ENCODE data around the gene PRELID3B.
"Not testable (repeated sequence)": the region's sequence is repeated elsewhere in the genome, so short reads cannot be mapped to it uniquely, and the experiment has no call there.

PRELID3B gene

DNA sequence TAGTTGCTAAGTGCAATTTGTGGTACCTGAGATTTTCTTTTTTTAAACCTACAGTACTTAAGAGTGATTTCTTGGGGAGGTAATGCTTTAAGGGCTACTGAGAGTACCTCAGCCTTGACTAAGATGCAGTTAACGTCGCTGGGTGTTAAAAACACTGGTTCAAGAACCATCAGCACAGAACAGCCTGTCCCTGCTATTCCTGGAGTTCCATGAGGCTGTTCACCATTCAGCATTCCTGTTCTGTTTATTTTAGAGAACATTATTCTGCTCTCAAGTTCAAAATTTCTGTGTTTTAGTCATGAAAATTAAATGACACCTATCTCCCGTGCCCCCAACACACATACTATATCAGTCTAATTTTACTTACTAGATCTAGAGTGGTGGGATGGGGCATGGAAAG lies 1.7 kb upstream of the PRELID3B start:
- Histone ChIP-seq H2AFZ (ENCODE audit: low read length) (no peak overlapping the region), H3K4me2 (ENCODE audit: low read length) (no peak overlapping the region), H3K27ac (ENCODE audit: low read depth, low read length, poor library complexity, severe bottlenecking) (no peak overlapping the region)

DNA sequence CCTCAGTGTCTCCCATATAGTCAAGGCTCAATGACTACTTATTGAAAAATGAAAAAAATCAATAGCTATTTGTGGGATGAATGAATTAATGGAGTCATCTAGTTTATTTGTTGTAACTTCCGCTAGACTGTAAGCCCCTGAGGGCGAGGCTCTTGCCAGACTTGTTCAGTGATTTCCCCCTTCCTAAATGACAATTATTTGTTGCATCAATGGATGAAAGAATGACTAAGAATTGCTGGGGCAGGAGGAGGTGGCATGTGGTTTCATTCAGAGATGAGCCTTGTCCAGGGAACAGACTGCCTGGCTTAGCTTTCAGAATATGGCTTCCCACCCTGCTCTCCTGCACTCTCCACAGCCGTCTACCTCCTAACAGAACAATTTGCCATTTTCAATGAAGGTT lies 1.1 kb upstream of the PRELID3B start:
- Histone ChIP-seq H3K9me3 (ENCODE audit: low read length) (no peaks in the 10 kb centered on the region), H3K27me3 (ENCODE audit: insufficient read depth, low read length) (no peaks in the 10 kb centered on the region), H3K4me1 (ENCODE audit: insufficient read depth, low read length, severe bottlenecking) (peaks cover 47% of the 10 kb centered on the region), H3K79me2 (ENCODE audit: insufficient read depth, low read length) (peaks cover 37% of the 10 kb centered on the region), H3K9ac (ENCODE audit: low read length) (peak overlapping the region; percentile 87), H2AFZ (ENCODE audit: low read length) (no peak overlapping the region), H3K27ac (ENCODE audit: low read depth, low read length, poor library complexity, severe bottlenecking) (no peak overlapping the region), H4K20me1 (ENCODE audit: insufficient read depth, low read length) (no peaks in the 10 kb centered on the region), H3K9me2 (ENCODE audit: low read depth, low read length) (no peaks in the 10 kb centered on the region), H3K4me2 (ENCODE audit: low read length) (peak overlapping the region; percentile 96), H3K4me3 (ENCODE audit: low read depth, low read length, poor library complexity, severe bottlenecking) (peak overlapping the region; percentile 86), H3F3A (ENCODE audit: insufficient read depth, low read length) (no peaks in the 10 kb centered on the region), H3K36me3 (ENCODE audit: insufficient read depth, low read length) (peaks cover 22% of the 10 kb centered on the region)
- TF ChIP-seq, protein P1, sequence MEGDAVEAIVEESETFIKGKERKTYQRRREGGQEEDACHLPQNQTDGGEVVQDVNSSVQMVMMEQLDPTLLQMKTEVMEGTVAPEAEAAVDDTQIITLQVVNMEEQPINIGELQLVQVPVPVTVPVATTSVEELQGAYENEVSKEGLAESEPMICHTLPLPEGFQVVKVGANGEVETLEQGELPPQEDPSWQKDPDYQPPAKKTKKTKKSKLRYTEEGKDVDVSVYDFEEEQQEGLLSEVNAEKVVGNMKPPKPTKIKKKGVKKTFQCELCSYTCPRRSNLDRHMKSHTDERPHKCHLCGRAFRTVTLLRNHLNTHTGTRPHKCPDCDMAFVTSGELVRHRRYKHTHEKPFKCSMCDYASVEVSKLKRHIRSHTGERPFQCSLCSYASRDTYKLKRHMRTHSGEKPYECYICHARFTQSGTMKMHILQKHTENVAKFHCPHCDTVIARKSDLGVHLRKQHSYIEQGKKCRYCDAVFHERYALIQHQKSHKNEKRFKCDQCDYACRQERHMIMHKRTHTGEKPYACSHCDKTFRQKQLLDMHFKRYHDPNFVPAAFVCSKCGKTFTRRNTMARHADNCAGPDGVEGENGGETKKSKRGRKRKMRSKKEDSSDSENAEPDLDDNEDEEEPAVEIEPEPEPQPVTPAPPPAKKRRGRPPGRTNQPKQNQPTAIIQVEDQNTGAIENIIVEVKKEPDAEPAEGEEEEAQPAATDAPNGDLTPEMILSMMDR (IDR thresholded peaks at IDR 0.05; ENCODE audit: low read length), result no peak
- no peak for TF ChIP-seq EZH2 (IDR thresholded peaks at IDR 0.05; ENCODE audit: borderline replicate concordance, low read length)

More for the DNA sequence above, 1.7 kb upstream of the PRELID3B start:
- no peaks in the 10 kb centered on the region for H3K27me3 ChIP-seq (ENCODE audit: insufficient read depth, low read length)
- no peaks in the 10 kb centered on the region for H3F3A ChIP-seq (ENCODE audit: insufficient read depth, low read length)
- H4K20me1 ChIP-seq (ENCODE audit: insufficient read depth, low read length), result no peaks in the 10 kb centered on the region
- TF ChIP-seq, protein P1 (IDR thresholded peaks at IDR 0.05; ENCODE audit: low read length), result no peak
- TF ChIP-seq EZH2 (IDR thresholded peaks at IDR 0.05; ENCODE audit: borderline replicate concordance, low read length), result no peak
- peaks cover 18% of the 10 kb centered on the region for H3K36me3 ChIP-seq (ENCODE audit: insufficient read depth, low read length)
- H3K9me3 ChIP-seq (ENCODE audit: low read length), result no peaks in the 10 kb centered on the region
- no peak overlapping the region for H3K9ac ChIP-seq (ENCODE audit: low read length)
- H3K4me3 ChIP-seq (ENCODE audit: low read depth, low read length, poor library complexity, severe bottlenecking), result no peak overlapping the region
- H3K9me2 ChIP-seq (ENCODE audit: low read depth, low read length), result no peaks in the 10 kb centered on the region
- H3K79me2 ChIP-seq (ENCODE audit: insufficient read depth, low read length), result peaks cover 31% of the 10 kb centered on the region
- peaks cover 41% of the 10 kb centered on the region for H3K4me1 ChIP-seq (ENCODE audit: insufficient read depth, low read length, severe bottlenecking)

DNA sequence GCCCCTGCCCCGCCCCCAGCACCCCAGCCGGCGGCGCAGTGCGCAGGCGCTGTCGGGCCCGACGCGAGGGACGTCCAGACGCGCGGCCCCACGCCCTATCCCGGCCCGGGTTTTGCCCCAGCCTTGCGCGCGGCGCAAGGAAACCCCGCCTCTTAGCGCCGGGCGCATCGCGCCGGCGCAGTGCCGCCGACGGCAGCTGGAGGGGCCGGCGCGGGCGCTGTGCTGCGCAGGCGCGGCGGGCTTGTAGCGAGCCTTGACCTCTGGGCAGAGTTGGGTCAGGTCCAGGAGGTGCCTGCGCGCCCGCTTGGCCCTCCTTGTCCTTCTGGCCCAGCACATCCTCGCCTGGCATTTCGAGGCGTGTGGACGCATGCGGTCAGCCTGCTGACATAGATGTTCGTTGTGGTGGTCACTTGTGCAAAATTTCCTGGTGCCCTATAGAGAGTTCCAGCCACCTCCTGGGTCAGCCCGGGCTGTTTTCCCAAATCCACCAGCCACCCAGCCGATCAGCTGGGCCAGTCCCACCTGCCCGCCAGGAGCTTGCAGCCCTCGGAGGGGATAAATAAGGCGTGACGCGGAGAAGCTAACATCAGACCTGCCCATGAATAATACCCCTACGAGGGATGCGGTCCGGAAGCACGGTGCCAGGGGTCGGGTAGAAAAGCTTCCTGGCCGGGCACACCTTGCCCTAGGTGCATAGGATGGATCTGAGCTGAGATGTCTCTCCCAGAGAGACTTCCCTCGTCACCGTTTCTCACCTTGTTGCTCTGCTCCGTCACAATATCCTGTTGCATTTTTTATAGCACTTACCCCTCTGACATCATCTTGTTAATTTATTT lies 428 bp upstream of the PRELID3B start:
- Histone ChIP-seq H3K27ac (ENCODE audit: low read depth, low read length, poor library complexity, severe bottlenecking) (no peak overlapping the region), H3K79me2 (ENCODE audit: insufficient read depth, low read length) (peaks cover 44% of the 10 kb centered on the region), H3K4me3 (ENCODE audit: low read depth, low read length, poor library complexity, severe bottlenecking) (peak overlapping the region; percentile 86), H3K9me2 (ENCODE audit: low read depth, low read length) (no peaks in the 10 kb centered on the region), H3F3A (ENCODE audit: insufficient read depth, low read length) (no peaks in the 10 kb centered on the region), H3K4me2 (ENCODE audit: low read length) (peak overlapping the region; percentile 96), H3K4me1 (ENCODE audit: insufficient read depth, low read length, severe bottlenecking) (peaks cover 48% of the 10 kb centered on the region), H3K9ac (ENCODE audit: low read length) (peak overlapping the region; percentile 87), H3K9me3 (ENCODE audit: low read length) (no peaks in the 10 kb centered on the region), H3K36me3 (ENCODE audit: insufficient read depth, low read length) (peaks cover 28% of the 10 kb centered on the region), H3K27me3 (ENCODE audit: insufficient read depth, low read length) (no peaks in the 10 kb centered on the region), H4K20me1 (ENCODE audit: insufficient read depth, low read length) (no peaks in the 10 kb centered on the region), H2AFZ (ENCODE audit: low read length) (no peak overlapping the region)
- TF ChIP-seq EZH2 (IDR thresholded peaks at IDR 0.05; ENCODE audit: borderline replicate concordance, low read length), result no peak
- TF ChIP-seq, protein P1 (IDR thresholded peaks at IDR 0.05; ENCODE audit: low read length), result no peak

DNA sequence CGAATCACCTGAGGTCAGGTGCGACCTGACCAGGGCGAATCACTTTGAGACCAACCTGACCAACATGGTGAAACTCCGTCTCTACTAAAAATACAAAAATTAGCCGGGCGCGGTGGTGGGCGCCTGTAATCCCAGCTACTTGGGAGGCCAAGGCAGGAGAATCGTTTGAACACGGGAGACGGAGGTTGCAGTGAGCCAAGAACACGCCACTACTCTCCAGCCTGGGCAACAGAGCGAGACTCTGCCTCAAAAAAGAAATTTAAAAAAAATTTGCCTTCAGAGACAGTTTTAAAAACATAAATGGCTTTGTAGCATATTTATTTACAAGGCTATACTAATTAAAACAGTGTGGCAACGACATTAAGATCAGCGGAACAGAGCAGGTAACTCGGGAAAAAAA lies 1.1 kb downstream of the PRELID3B start:
- not testable (repeated sequence) for H3K27me3 ChIP-seq (ENCODE audit: insufficient read depth, low read length); H4K20me1 ChIP-seq (ENCODE audit: insufficient read depth, low read length); H3F3A ChIP-seq (ENCODE audit: insufficient read depth, low read length); H3K27ac ChIP-seq (ENCODE audit: low read depth, low read length, poor library complexity, severe bottlenecking); H2AFZ ChIP-seq (ENCODE audit: low read length); H3K9me2 ChIP-seq (ENCODE audit: low read depth, low read length); H3K9me3 ChIP-seq (ENCODE audit: low read length)
- peak overlapping the region; percentile 82 for H3K9ac ChIP-seq (ENCODE audit: low read length)
- H3K79me2 ChIP-seq (ENCODE audit: insufficient read depth, low read length), result peaks cover 49% of the 10 kb centered on the region
- H3K4me2 ChIP-seq (ENCODE audit: low read length), result peak overlapping the region; percentile 80
- H3K4me1 ChIP-seq (ENCODE audit: insufficient read depth, low read length, severe bottlenecking), result peaks cover 48% of the 10 kb centered on the region
- peaks cover 44% of the 10 kb centered on the region for H3K36me3 ChIP-seq (ENCODE audit: insufficient read depth, low read length)
- H3K4me3 ChIP-seq (ENCODE audit: low read depth, low read length, poor library complexity, severe bottlenecking), result peak overlapping the region; percentile 86
